ENCODE data around the gene GPR6. TPM values are rescaled to one million over a fixed set of nuclear protein-coding genes. Genes with fewer than 3 reads are reported as not detected.

The GPR6 gene
- total and polyA plus RNA-seq, 2 donors (not counting 1 experiment from before 2014, with no cell fraction given), result not detected

- Histone ChIP-seq H2AFZ (ENCODE audit: low read length) (no peak overlapping the region), H4K20me1 (ENCODE audit: control insufficient read depth, extremely low read depth, insufficient read depth, low read length) (no peaks in the 10 kb centered on the region), H3K27ac (ENCODE audit: insufficient read depth, low read length) (no peak overlapping the region), H3K9ac (ENCODE audit: insufficient read depth, low read length) (no peak overlapping the region), H3K27me3 (ENCODE audit: control insufficient read depth, insufficient read depth, low read length) (no peaks in the 10 kb centered on the region), H3K4me3 (replicated peaks in 1 of 4; ENCODE audit: control extremely low read depth in 1 of 4, insufficient read depth in 1 of 4, low read depth in 3 of 4, low read length in 4 of 4) (no peak overlapping the region), H3K4me1 (ENCODE audit: control insufficient read depth, extremely low read depth, insufficient read depth, low read length) (no peaks in the 10 kb centered on the region), H3K79me2 (ENCODE audit: control insufficient read depth, insufficient read depth, low read length) (no peaks in the 10 kb centered on the region), H3K36me3 (ENCODE audit: control insufficient read depth, insufficient read depth, low read length) (no peaks in the 10 kb centered on the region), H3K4me2 (ENCODE audit: extremely low read depth, insufficient read depth, low read length) (no peak overlapping the region), H3K9me3 (ENCODE audit: control insufficient read depth, insufficient read depth, low read depth, low read length) (no peaks in the 10 kb centered on the region)
- no peak for DNase-seq (ENCODE audit: low read depth in 2 of 2)
- TF ChIP-seq CTCF (conservative IDR thresholded peaks at IDR 0.05 in 1 of 2, IDR thresholded peaks at IDR 0.05 in 1 of 2; ENCODE audit: low read depth in 1 of 2, low read length in 2 of 2), result no peak
- TF ChIP-seq EZH2 (IDR thresholded peaks at IDR 0.05; ENCODE audit: low read length, missing control alignments), result no peak
Observed at GRCh38 chr6:109944448-109944847, 33.7 kb upstream of the GPR6 start.

- Histone ChIP-seq H3K79me2 (ENCODE audit: control insufficient read depth, insufficient read depth, low read length) (no peaks in the 10 kb centered on the region), H3K27ac (ENCODE audit: insufficient read depth, low read length) (no peak overlapping the region), H4K20me1 (ENCODE audit: control insufficient read depth, extremely low read depth, insufficient read depth, low read length) (no peaks in the 10 kb centered on the region), H3K27me3 (ENCODE audit: control insufficient read depth, insufficient read depth, low read length) (no peaks in the 10 kb centered on the region), H3K4me3 (replicated peaks in 1 of 4; ENCODE audit: control extremely low read depth in 1 of 4, insufficient read depth in 1 of 4, low read depth in 3 of 4, low read length in 4 of 4) (no peak overlapping the region), H3K9ac (ENCODE audit: insufficient read depth, low read length) (no peak overlapping the region), H3K36me3 (ENCODE audit: control insufficient read depth, insufficient read depth, low read length) (no peaks in the 10 kb centered on the region), H3K4me2 (ENCODE audit: extremely low read depth, insufficient read depth, low read length) (no peak overlapping the region), H3K9me3 (ENCODE audit: control insufficient read depth, insufficient read depth, low read depth, low read length) (no peaks in the 10 kb centered on the region), H3K4me1 (ENCODE audit: control insufficient read depth, extremely low read depth, insufficient read depth, low read length) (no peaks in the 10 kb centered on the region), H2AFZ (ENCODE audit: low read length) (no peak overlapping the region)
- DNase-seq (ENCODE audit: low read depth in 2 of 2), result no peak
- TF ChIP-seq CTCF (conservative IDR thresholded peaks at IDR 0.05 in 1 of 2, IDR thresholded peaks at IDR 0.05 in 1 of 2; ENCODE audit: low read depth in 1 of 2, low read length in 2 of 2) (no peak), EZH2 (IDR thresholded peaks at IDR 0.05; ENCODE audit: low read length, missing control alignments) (no peak)
Observed at GRCh38 chr6:109945091-109945490, 33.0 kb upstream of the GPR6 start.

GRCh38 chr6:109946979-109947378 is 31.1 kb upstream of the GPR6 start:
- no peak for TF ChIP-seq CTCF (conservative IDR thresholded peaks at IDR 0.05 in 1 of 2, IDR thresholded peaks at IDR 0.05 in 1 of 2; ENCODE audit: low read depth in 1 of 2, low read length in 2 of 2)
- TF ChIP-seq EZH2 (IDR thresholded peaks at IDR 0.05; ENCODE audit: low read length, missing control alignments), result no peak
- no peak overlapping the region for H3K4me2 ChIP-seq (ENCODE audit: extremely low read depth, insufficient read depth, low read length)
- no peak overlapping the region for H2AFZ ChIP-seq (ENCODE audit: low read length)
- H3K4me1 ChIP-seq (ENCODE audit: control insufficient read depth, extremely low read depth, insufficient read depth, low read length), result no peaks in the 10 kb centered on the region
- H3K9ac ChIP-seq (ENCODE audit: insufficient read depth, low read length), result no peak overlapping the region
- no peak for DNase-seq (ENCODE audit: low read depth in 2 of 2)
- no peaks in the 10 kb centered on the region for H3K36me3 ChIP-seq (ENCODE audit: control insufficient read depth, insufficient read depth, low read length)
- no peak overlapping the region for H3K4me3 ChIP-seq (replicated peaks in 1 of 4; ENCODE audit: control extremely low read depth in 1 of 4, insufficient read depth in 1 of 4, low read depth in 3 of 4, low read length in 4 of 4)
- H3K9me3 ChIP-seq (ENCODE audit: control insufficient read depth, insufficient read depth, low read depth, low read length), result no peaks in the 10 kb centered on the region
- no peaks in the 10 kb centered on the region for H3K27me3 ChIP-seq (ENCODE audit: control insufficient read depth, insufficient read depth, low read length)
- no peaks in the 10 kb centered on the region for H4K20me1 ChIP-seq (ENCODE audit: control insufficient read depth, extremely low read depth, insufficient read depth, low read length)
- no peak overlapping the region for H3K27ac ChIP-seq (ENCODE audit: insufficient read depth, low read length)
- no peaks in the 10 kb centered on the region for H3K79me2 ChIP-seq (ENCODE audit: control insufficient read depth, insufficient read depth, low read length)
